A204.1 (cell line): Measurements from ENCODE around the gene OR10G8.

Source experiments
- FAIRE-seq: peaks from 2 replicates; lab custom pipeline; 2012; peaks lifted over from hg19 to GRCh38; lab: Jason Lieb, UNC

The OR10G8 gene

DNA sequence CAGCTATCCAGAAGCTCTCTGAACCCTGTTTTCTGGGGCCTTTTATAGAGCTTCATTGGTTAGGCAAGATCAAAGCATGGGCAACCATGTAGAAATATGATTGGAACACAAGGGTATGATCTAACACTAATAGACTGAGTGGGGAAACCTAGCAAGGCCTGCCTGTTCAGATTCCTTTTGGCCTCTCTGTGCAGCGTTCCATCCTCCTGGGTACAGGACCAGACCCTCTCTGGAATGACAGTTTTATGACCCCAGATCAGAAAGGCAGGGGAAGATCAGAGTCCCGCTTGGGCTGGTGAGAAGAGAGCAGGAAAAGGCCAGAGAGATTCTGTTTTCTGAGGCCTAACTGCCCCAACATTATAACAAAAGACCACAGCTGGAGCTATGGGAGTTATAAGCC lies 52.0 kb downstream of the OR10G8 start:
- no peak for FAIRE-seq

- no peak for FAIRE-seq
Measured at GRCh38 chr11:124079631-124080326, 53.2 kb downstream of the OR10G8 start.
